OCI-LY3 (cell line): ENCODE measurements around the gene CLDN17.

Experiments used
- EZH2phosphoT487 ChIP-seq: fragments of 200-600 bp; shearing (Covaris generic); IDR thresholded peaks from 2 replicates; pipeline ENCODE4 v1.6.1; 2018; ENCODE audit warnings: antibody characterized with exemption, mixed run types, low read depth
- TF ChIP-seq, protein P1 (sequence below): fragments of 200-600, 300-600 bp; sonication (generic); IDR thresholded peaks from 2 replicates; pipeline ENCODE4 v1.5.1; 2014; ENCODE audit warnings: antibody characterized with exemption, low read length, low read depth

DNA sequence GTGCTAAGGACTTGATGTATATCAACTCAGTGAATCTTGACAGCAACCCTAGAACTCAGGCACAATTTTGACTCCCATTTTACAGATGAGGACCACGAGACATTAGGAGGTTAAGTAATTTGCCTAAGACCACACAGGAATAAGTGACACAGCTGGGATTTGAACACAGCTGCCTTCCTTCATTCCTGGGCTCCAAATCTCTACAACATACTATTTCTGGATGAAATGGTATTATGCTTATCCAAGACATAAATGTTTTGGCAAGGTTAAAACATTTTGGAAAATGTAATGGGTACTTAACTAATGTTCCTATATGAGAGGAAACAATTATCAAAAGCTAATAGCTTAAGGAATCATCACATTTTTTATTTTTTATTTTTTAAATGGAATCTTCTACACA lies 44.5 kb upstream of the CLDN17 start:
- TF ChIP-seq, protein P1, sequence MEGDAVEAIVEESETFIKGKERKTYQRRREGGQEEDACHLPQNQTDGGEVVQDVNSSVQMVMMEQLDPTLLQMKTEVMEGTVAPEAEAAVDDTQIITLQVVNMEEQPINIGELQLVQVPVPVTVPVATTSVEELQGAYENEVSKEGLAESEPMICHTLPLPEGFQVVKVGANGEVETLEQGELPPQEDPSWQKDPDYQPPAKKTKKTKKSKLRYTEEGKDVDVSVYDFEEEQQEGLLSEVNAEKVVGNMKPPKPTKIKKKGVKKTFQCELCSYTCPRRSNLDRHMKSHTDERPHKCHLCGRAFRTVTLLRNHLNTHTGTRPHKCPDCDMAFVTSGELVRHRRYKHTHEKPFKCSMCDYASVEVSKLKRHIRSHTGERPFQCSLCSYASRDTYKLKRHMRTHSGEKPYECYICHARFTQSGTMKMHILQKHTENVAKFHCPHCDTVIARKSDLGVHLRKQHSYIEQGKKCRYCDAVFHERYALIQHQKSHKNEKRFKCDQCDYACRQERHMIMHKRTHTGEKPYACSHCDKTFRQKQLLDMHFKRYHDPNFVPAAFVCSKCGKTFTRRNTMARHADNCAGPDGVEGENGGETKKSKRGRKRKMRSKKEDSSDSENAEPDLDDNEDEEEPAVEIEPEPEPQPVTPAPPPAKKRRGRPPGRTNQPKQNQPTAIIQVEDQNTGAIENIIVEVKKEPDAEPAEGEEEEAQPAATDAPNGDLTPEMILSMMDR: no peak
- no peak for TF ChIP-seq EZH2phosphoT487
